GM21367 (cell line): ENCODE data around the gene DGLUCY.
"Not testable (repeated sequence)": the region's sequence is repeated elsewhere in the genome, so short reads cannot be mapped to it uniquely, and the experiment has no call there.

Experiments
- ATAC-seq: cut with Tn5 transposase; IDR thresholded peaks from one replicate; pipeline ENCODE4 v1.9.1; 2021; ENCODE audit not compliant: unreplicated experiment

Gene DGLUCY

GRCh38 chr14:91135039-91135438, 21.2 kb downstream of the DGLUCY start:
- ATAC-seq = no peak

GRCh38 chr14:91138511-91139359, 24.9 kb downstream of the DGLUCY start:
- no peak for ATAC-seq

GRCh38 chr14:91139776-91140175, 25.9 kb downstream of the DGLUCY start:
- no peak for ATAC-seq

GRCh38 chr14:91140672-91141071, 26.8 kb downstream of the DGLUCY start:
- ATAC-seq = no peak

GRCh38 chr14:91142214-91142668, 28.4 kb downstream of the DGLUCY start:
- ATAC-seq = peak; percentile 93

- no peak for ATAC-seq
These were observed 30.0 kb downstream of the DGLUCY start for GRCh38 chr14:91143862-91144261.

GRCh38 chr14:91144425-91145145, 30.7 kb downstream of the DGLUCY start:
- no peak for ATAC-seq

GRCh38 chr14:91145391-91146160, 31.7 kb downstream of the DGLUCY start:
- no peak for ATAC-seq

- no peak for ATAC-seq
These were observed 32.8 kb downstream of the DGLUCY start for GRCh38 chr14:91146661-91147060.

GRCh38 chr14:91149462-91149861, 35.6 kb downstream of the DGLUCY start:
- ATAC-seq = no peak

GRCh38 chr14:91152499-91152898, 38.6 kb downstream of the DGLUCY start:
- ATAC-seq = no peak

- no peak for ATAC-seq
These were observed 39.5 kb downstream of the DGLUCY start for GRCh38 chr14:91153360-91153759.

- no peak for ATAC-seq
These were observed 41.2 kb downstream of the DGLUCY start for GRCh38 chr14:91154851-91155625.

- ATAC-seq = no peak
These were observed 41.8 kb downstream of the DGLUCY start for GRCh38 chr14:91155626-91156089.

- not testable (repeated sequence) for ATAC-seq
These were observed 42.3 kb downstream of the DGLUCY start for GRCh38 chr14:91156142-91156666.

- ATAC-seq = not testable (repeated sequence)
These were observed 43.0 kb downstream of the DGLUCY start for GRCh38 chr14:91156877-91157276.

- no peak for ATAC-seq
These were observed 44.4 kb downstream of the DGLUCY start for GRCh38 chr14:91158091-91158790.

GRCh38 chr14:91159182-91159581, 45.3 kb downstream of the DGLUCY start:
- no peak for ATAC-seq

- ATAC-seq = no peak
These were observed 46.0 kb downstream of the DGLUCY start for GRCh38 chr14:91159906-91160305.

- ATAC-seq = no peak
These were observed 49.4 kb downstream of the DGLUCY start for GRCh38 chr14:91163316-91163715.
